Germinal center (tissue), 1 donor: ENCODE data around the gene EXOC4.
"Not testable (repeated sequence)": the region's sequence is repeated elsewhere in the genome, so short reads cannot be mapped to it uniquely, and the experiment has no call there.

Experiments
- DNase-seq: peaks from one replicate; pipeline ENCODE4 v3.0.0; 2012; ENCODE audit warnings: mixed read lengths, low spot score

EXOC4 gene

DNA sequence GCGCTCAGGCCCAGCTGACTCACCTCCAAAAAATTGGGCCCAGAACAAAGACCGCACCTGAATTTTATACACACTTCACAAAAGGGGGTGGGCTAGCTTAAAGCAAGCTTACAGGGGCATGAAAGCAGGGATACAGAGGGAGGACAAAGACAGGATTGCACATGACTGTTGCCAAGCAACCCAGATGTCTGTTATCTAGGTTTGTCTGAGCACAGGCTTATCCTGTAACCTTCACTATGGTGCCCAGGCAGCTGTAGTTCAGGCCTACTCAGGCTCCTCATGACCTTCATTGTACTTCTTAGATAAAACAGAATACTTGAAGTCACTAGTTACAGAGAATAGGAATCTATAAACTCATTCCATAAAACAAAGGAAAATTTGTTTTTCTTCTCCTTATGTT is 824.7 kb downstream of the EXOC4 start:
- DNase-seq = not testable (repeated sequence)

GRCh38 chr7:134078991-134079390 is 826.1 kb downstream of the EXOC4 start:
- no peak for DNase-seq

- no peak for DNase-seq
These were observed 828.8 kb downstream of the EXOC4 start for GRCh38 chr7:134081695-134082094.

GRCh38 chr7:134083766-134084487 is 831.0 kb downstream of the EXOC4 start:
- no peak for DNase-seq

DNA sequence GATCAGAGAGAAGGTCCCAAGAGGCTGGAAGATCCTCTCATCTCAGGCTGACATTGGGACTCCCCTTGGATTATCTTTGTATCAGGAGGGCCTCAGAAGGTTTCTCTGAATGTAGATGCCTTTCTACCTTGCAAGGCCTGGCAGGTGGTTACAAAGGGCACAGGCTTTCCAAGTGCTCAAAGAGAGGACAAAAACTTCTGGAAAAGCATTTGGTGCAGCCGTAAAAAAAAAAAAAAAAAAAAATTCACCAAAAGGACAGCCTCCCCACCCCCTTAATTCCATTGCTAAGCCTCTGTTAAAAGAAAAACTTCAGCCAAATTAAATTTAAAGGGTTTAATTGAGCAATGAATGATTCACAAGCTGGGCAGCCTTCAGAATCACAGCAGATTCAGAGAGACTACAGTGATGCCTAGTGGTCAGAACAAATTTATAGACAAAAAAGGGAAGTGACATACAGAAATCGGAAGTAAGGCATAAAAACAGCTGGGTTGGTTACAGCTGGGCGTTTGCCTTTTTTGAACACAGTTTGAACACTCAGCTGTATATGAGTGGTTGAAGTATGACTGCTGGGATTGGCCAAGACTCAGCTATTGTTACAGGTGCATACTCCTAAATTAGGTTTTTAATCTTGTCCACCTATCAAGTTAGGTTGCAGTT is 831.7 kb downstream of the EXOC4 start:
- peak; percentile 16 for DNase-seq

DNA sequence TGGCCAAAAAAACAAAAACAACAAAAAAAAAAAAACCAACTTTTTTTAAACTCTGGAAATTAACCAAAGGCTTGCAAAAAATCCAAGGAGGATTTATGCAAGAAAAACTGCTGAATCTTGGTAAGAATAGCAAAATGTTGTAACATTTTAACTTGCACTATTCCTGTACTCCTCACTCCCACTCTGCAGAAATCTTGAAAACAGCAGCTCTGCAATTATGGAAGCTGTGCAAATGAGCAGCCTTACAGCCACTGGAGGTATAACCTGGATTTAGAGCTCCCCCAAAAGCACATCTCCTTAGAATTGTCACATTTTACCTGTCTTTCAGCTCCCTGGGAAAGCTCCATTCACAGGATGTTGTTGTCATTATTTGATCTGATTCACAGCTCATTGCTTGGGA is 832.4 kb downstream of the EXOC4 start:
- no peak for DNase-seq

GRCh38 chr7:134086998-134087735 is 834.3 kb downstream of the EXOC4 start:
- DNase-seq = no peak

DNA sequence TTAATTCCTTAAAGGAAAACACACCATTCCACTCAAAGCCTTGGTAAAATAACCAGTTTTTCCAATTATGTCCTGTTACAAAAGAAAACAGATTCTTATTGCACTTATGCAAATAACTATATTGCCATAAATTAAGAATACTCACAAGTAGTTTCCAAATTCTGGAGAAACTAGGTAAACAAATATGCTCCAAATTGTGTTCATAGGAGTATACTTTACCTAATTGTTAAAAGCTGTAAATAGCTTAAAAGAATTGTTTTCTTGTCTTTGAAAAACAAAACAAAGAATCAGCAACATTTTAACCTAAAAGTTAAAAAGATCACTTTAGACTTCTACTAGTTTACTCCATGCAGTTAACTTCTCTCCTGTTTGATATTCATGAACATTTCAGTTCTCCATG is 835.3 kb downstream of the EXOC4 start:
- no peak for DNase-seq

GRCh38 chr7:134089446-134089845 is 836.6 kb downstream of the EXOC4 start:
- DNase-seq = no peak

DNA sequence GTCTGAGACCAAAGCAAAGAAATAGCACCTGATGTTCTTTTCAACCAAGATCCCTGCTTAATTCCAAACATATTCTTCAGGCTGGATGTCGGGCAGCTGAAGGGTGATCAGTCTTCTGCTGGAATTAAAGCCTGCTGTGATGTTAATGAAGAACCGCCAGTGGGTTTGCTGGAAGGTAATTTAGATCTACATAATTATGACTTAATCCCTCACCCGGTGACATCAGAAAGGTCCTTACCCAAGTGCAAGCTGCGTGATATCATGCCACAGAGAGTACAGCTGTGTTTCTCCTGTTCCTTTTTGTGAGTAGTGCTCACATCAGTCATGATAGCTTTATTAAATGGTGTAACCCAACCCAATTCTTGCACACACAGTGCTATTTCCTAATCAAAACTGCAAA is 845.2 kb downstream of the EXOC4 start:
- no peak for DNase-seq

- DNase-seq = no peak
These were observed 848.8 kb downstream of the EXOC4 start for GRCh38 chr7:134101716-134102115.

DNA sequence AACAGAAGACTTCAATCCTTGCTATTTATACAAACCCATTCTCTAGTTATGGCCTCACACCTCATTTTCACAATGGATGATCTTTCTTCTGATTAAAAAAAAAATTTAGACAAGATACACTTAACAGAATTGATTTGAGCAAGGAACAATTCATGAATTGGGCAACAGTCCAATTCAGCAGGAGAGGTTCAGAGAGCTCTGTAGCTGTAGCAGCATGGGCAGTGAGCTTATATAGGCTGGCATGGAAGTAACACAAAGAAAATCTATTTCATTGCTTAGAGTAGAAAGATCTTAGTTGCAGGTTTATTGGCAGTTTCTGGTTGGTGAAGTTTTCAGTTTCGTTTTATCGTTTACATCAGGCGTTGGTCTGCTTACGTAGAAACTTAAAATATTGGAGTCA is 851.3 kb downstream of the EXOC4 start:
- no peak for DNase-seq

DNA sequence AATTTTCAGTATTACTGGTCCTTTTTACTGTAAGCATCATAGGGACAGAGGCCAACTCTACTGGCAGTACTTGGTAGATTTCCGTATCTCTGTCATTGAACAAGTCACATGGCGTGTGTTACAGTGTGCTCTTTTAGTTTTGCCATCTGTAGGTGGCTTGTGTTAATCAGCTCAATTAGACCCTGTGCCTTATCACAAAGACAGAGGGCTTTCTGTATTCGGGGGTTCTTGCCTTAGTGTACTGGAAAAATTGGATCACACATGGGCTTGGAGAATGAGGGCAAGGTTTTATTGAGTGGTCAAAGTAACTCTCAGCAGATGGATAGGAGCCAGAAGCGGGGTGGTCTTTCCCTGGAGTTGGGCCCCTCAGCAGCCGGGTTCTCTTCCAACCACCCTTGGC is 853.0 kb downstream of the EXOC4 start:
- DNase-seq = no peak

DNA sequence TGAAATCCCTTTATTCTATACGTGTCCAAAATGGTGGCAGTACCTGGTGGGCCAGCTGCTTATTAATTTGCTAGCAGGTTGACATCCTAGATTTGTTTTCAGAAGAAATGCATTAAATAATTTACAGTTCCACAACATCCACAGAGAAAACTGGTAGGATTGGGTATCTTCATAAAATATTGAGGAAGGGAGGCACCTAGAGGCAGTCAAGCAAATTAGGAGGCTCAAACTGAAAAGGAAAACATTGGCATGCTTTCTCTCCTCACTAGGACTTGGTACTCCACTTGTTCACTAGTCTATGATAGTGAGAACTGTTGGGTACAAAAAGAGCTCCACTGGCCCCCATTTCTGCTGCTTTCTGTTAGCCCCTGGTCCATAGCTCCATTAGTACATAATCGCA is 855.9 kb downstream of the EXOC4 start:
- no peak for DNase-seq

GRCh38 chr7:134113655-134114054 is 860.8 kb downstream of the EXOC4 start:
- DNase-seq = no peak

DNA sequence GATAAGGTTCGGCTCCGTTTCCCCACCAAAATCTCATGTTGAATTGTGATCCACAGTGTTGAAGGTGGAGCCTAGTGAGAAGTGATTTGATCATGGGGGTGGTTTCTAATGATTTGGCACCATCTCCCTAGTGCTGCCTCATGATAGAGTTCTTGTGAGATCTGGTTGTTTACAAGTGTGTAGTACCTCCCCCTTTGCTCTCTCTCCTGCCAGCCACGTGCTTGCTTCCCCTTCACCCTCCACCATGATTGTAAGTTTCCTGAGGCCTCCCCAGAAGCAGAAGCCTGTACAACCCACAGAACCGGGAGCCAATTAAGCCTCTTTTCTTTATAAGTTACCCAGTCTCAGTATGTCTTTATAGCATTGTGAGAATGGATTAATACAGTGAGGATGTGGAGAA is 862.1 kb downstream of the EXOC4 start:
- no peak for DNase-seq
